ENCODE data around the gene COL4A1. TPM values are rescaled to one million over a fixed set of nuclear protein-coding genes. Genes with fewer than 3 reads are reported as not detected.
A peak's percentile ranks its signal among the peaks of the same experiment; 100 is the strongest.

COL4A1 gene
- total RNA-seq, 1 donor from 2014 or later: 2,489 TPM

GRCh38 chr13:110238818-110239195 lies 68.2 kb downstream of the COL4A1 start:
- Mint-ChIP-seq H3K27ac (ENCODE audit: unreplicated experiment) (no peak overlapping the region), H3K27me3 (ENCODE audit: low read depth, unreplicated experiment) (no peaks in the 10 kb centered on the region), H3K4me1 (ENCODE audit: low read depth, unreplicated experiment) (peaks cover 27% of the 10 kb centered on the region), H3K4me3 (ENCODE audit: unreplicated experiment) (no peak overlapping the region), H3K36me3 (ENCODE audit: low read depth, unreplicated experiment) (peaks cover 21% of the 10 kb centered on the region), H3K9me3 (ENCODE audit: unreplicated experiment) (no peaks in the 10 kb centered on the region)
- H3K36me3 ChIP-seq (ENCODE audit: insufficient read depth, low read length): peaks cover 32% of the 10 kb centered on the region
- peaks cover 71% of the 10 kb centered on the region for H3K79me2 ChIP-seq (ENCODE audit: insufficient read depth, low read length)
- H3K4me3 ChIP-seq (ENCODE audit: insufficient read depth, low read depth, low read length): no peak overlapping the region
- DNase-seq (ENCODE audit: low read depth): no peak
- no peaks in the 10 kb centered on the region for H3K9me3 ChIP-seq (ENCODE audit: insufficient read depth, low read depth, low read length)
- peaks cover 66% of the 10 kb centered on the region for H4K20me1 ChIP-seq (ENCODE audit: insufficient read depth, low read length)
- H3K27me3 ChIP-seq (ENCODE audit: insufficient read depth, low read length): no peaks in the 10 kb centered on the region
- peaks cover under 1% of the 10 kb centered on the region for H3K4me1 ChIP-seq (ENCODE audit: insufficient read depth, low read length)
- TF ChIP-seq EZH2 (IDR thresholded peaks at IDR 0.05; ENCODE audit: insufficient read depth, low read length): no peak
- no peak for TF ChIP-seq CTCF (IDR thresholded peaks at IDR 0.05; ENCODE audit: insufficient read depth, low read depth, low read length)
- H2AFZ ChIP-seq (ENCODE audit: low read depth, low read length): no peak overlapping the region
- no peak overlapping the region for H3K27ac ChIP-seq (ENCODE audit: low read depth, low read length)
- no peak overlapping the region for H3K9ac ChIP-seq (ENCODE audit: low read length)
- no peak overlapping the region for H3K4me2 ChIP-seq (ENCODE audit: low read length)
- FAIRE-seq: no peak

- H3K9ac ChIP-seq (ENCODE audit: low read length): peak overlapping the region; percentile 22
- no peak overlapping the region for H3K4me3 ChIP-seq (ENCODE audit: insufficient read depth, low read depth, low read length)
- H3K9me3 ChIP-seq (ENCODE audit: insufficient read depth, low read depth, low read length): no peaks in the 10 kb centered on the region
- H2AFZ ChIP-seq (ENCODE audit: low read depth, low read length): no peak overlapping the region
- Mint-ChIP-seq H3K9me3 (ENCODE audit: unreplicated experiment) (no peaks in the 10 kb centered on the region), H3K4me1 (ENCODE audit: low read depth, unreplicated experiment) (peaks cover 21% of the 10 kb centered on the region), H3K4me3 (ENCODE audit: unreplicated experiment) (no peak overlapping the region), H3K27me3 (ENCODE audit: low read depth, unreplicated experiment) (no peaks in the 10 kb centered on the region), H3K27ac (ENCODE audit: unreplicated experiment) (no peak overlapping the region), H3K36me3 (ENCODE audit: low read depth, unreplicated experiment) (peaks cover 21% of the 10 kb centered on the region)
- TF ChIP-seq CTCF (IDR thresholded peaks at IDR 0.05; ENCODE audit: insufficient read depth, low read depth, low read length) (no peak), EZH2 (IDR thresholded peaks at IDR 0.05; ENCODE audit: insufficient read depth, low read length) (no peak)
- DNase-seq (ENCODE audit: low read depth) (no peak), FAIRE-seq (no peak)
- peaks cover 69% of the 10 kb centered on the region for H4K20me1 ChIP-seq (ENCODE audit: insufficient read depth, low read length)
- H3K79me2 ChIP-seq (ENCODE audit: insufficient read depth, low read length): peaks cover 72% of the 10 kb centered on the region
- H3K4me2 ChIP-seq (ENCODE audit: low read length): no peak overlapping the region
- H3K27me3 ChIP-seq (ENCODE audit: insufficient read depth, low read length): no peaks in the 10 kb centered on the region
- peaks cover 32% of the 10 kb centered on the region for H3K36me3 ChIP-seq (ENCODE audit: insufficient read depth, low read length)
- no peak overlapping the region for H3K27ac ChIP-seq (ENCODE audit: low read depth, low read length)
- H3K4me1 ChIP-seq (ENCODE audit: insufficient read depth, low read length): peaks cover 7% of the 10 kb centered on the region
These were observed 68.8 kb downstream of the COL4A1 start for GRCh38 chr13:110237875-110238817.

GRCh38 chr13:110236831-110237261 lies 70.1 kb downstream of the COL4A1 start:
- peak overlapping the region; percentile 41 for H3K27ac Mint-ChIP-seq (ENCODE audit: unreplicated experiment)

More at GRCh38 chr13:110236831-110237261, 70.1 kb downstream of the COL4A1 start:
- Histone ChIP-seq H3K27me3 (ENCODE audit: insufficient read depth, low read length) (no peaks in the 10 kb centered on the region), H3K36me3 (ENCODE audit: insufficient read depth, low read length) (peaks cover 31% of the 10 kb centered on the region), H3K79me2 (ENCODE audit: insufficient read depth, low read length) (peaks cover 72% of the 10 kb centered on the region), H4K20me1 (ENCODE audit: insufficient read depth, low read length) (peaks cover 78% of the 10 kb centered on the region), H3K4me2 (ENCODE audit: low read length) (no peak overlapping the region), H3K9me3 (ENCODE audit: insufficient read depth, low read depth, low read length) (no peaks in the 10 kb centered on the region), H3K4me1 (ENCODE audit: insufficient read depth, low read length) (peaks cover 13% of the 10 kb centered on the region), H2AFZ (ENCODE audit: low read depth, low read length) (no peak overlapping the region), H3K4me3 (ENCODE audit: insufficient read depth, low read depth, low read length) (no peak overlapping the region), H3K27ac (ENCODE audit: low read depth, low read length) (no peak overlapping the region), H3K9ac (ENCODE audit: low read length) (no peak overlapping the region)
- Mint-ChIP-seq H3K4me3 (ENCODE audit: unreplicated experiment) (no peak overlapping the region), H3K36me3 (ENCODE audit: low read depth, unreplicated experiment) (peaks cover 24% of the 10 kb centered on the region), H3K9me3 (ENCODE audit: unreplicated experiment) (no peaks in the 10 kb centered on the region), H3K27me3 (ENCODE audit: low read depth, unreplicated experiment) (no peaks in the 10 kb centered on the region), H3K4me1 (ENCODE audit: low read depth, unreplicated experiment) (peaks cover 18% of the 10 kb centered on the region)
- TF ChIP-seq CTCF (IDR thresholded peaks at IDR 0.05; ENCODE audit: insufficient read depth, low read depth, low read length) (no peak), EZH2 (IDR thresholded peaks at IDR 0.05; ENCODE audit: insufficient read depth, low read length) (no peak)
- FAIRE-seq (no peak), DNase-seq (ENCODE audit: low read depth) (no peak)
